ENCODE measurements around the gene THOC2. TPM values are rescaled to one million over a fixed set of nuclear protein-coding genes. Genes with fewer than 3 reads are reported as not detected.

The THOC2 gene
- total and polyA plus RNA-seq, 9 of the 15 experiments (the other 6 are each of a cell fraction or from before 2014, with no cell fraction given), result 131 to 234 (median 192) TPM

DNA sequence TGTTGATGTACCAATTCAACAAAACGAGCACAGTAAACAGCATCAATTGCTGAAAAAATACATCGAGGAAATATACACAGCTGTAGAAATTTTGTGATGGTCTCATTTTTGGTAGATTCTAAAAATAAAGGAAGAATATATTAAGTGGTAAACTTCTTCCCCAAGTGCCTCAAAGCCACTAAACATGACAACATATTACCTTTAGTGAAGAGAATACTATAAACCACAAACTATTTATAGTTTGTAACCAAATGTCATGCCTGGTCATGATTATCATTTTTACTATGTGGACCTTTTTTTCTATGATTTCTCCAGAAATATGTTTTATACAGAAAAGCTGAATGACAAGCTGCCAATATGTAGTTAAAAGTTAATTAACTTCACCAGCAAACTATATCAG lies 106.9 kb downstream of the THOC2 start:
- H4K20me1 ChIP-seq (replicated peaks; ENCODE audit: control insufficient read depth, insufficient read depth, low read length), result no peaks in the 10 kb centered on the region
- ChIA-PET POLR2A (interaction anchor here (1.2 kb wide), 1 partner anchor 107 kb away, joined by 3 read pairs; the partner anchor contains the start of gene THOC2), CTCF (ENCODE audit: low intra/inter-chr PET ratio) (no interaction called here)
- DNase-seq (ENCODE audit: extremely low read depth in 1 of 4, low spot score in 3 of 4) (no peak), FAIRE-seq (no peak), ATAC-seq (no peak)
- 97% methylated on average over 2 of the region's 2 CpGs for WGBS (ENCODE audit: insufficient coverage, low coverage, missing lambda C conversion rate)
- H3K4me1 ChIP-seq (replicated peaks in 1 of 2; ENCODE audit: control insufficient read depth in 2 of 2, insufficient read depth in 2 of 2, low read length in 2 of 2), result no peaks in the 10 kb centered on the region
- no peak overlapping the region for H3K9ac ChIP-seq (ENCODE audit: insufficient read depth in 1 of 2, low read depth in 2 of 2, low read length in 2 of 2)
- H3K27me3 ChIP-seq (ENCODE audit: control insufficient read depth in 2 of 2, insufficient read depth in 2 of 2, low read length in 2 of 2), result no peaks in the 10 kb centered on the region
- no TSS peak for BruUV-seq (replicated peaks)
- H3K9me1 ChIP-seq (ENCODE audit: control insufficient read depth, insufficient read depth, low read length), result no peaks in the 10 kb centered on the region
- H3K4me2 ChIP-seq (ENCODE audit: insufficient read depth, low read length), result no peak overlapping the region
- H3K4me3 ChIP-seq, result no peak overlapping the region
- H3K79me2 ChIP-seq (ENCODE audit: control insufficient read depth, insufficient read depth, low read length), result no peaks in the 10 kb centered on the region
- no peaks in the 10 kb centered on the region for H3K9me3 ChIP-seq (replicated peaks; ENCODE audit: control insufficient read depth, insufficient read depth, low read depth, low read length)
- no peak overlapping the region for H2AFZ ChIP-seq (ENCODE audit: low read depth, low read length)
- H3K27ac ChIP-seq (ENCODE audit: extremely low read depth, low read depth, low read length), result no peak overlapping the region
- in situ Hi-C loops (cut with MboI) (no loop called here), intact Hi-C loops (cut with micrococcal nuclease) (no loop called here)
- peaks cover 84% of the 10 kb centered on the region for H3K36me3 ChIP-seq (ENCODE audit: control insufficient read depth, insufficient read depth, low read length)
- no peak for TF ChIP-seq HEY1 (CRISPR knock-in tag; IDR thresholded peaks at IDR 0.05; ENCODE audit: borderline replicate concordance)
- TF ChIP-seq ZFP1 (CRISPR knock-in tag; IDR thresholded peaks at IDR 0.05), result no peak
- no peak for TF ChIP-seq MTA3 (IDR thresholded peaks at IDR 0.05; ENCODE audit: borderline replicate concordance)
- TF ChIP-seq SMARCA4 (IDR thresholded peaks at IDR 0.05), result no peak
- TF ChIP-seq TCF3 (CRISPR knock-in tag; IDR thresholded peaks at IDR 0.05), result no peak
- TF ChIP-seq ZNF695 (CRISPR knock-in tag; IDR thresholded peaks at IDR 0.05), result no peak
- TF ChIP-seq ZBED1 (IDR thresholded peaks at IDR 0.05), result no peak
- TF ChIP-seq, protein P1, sequence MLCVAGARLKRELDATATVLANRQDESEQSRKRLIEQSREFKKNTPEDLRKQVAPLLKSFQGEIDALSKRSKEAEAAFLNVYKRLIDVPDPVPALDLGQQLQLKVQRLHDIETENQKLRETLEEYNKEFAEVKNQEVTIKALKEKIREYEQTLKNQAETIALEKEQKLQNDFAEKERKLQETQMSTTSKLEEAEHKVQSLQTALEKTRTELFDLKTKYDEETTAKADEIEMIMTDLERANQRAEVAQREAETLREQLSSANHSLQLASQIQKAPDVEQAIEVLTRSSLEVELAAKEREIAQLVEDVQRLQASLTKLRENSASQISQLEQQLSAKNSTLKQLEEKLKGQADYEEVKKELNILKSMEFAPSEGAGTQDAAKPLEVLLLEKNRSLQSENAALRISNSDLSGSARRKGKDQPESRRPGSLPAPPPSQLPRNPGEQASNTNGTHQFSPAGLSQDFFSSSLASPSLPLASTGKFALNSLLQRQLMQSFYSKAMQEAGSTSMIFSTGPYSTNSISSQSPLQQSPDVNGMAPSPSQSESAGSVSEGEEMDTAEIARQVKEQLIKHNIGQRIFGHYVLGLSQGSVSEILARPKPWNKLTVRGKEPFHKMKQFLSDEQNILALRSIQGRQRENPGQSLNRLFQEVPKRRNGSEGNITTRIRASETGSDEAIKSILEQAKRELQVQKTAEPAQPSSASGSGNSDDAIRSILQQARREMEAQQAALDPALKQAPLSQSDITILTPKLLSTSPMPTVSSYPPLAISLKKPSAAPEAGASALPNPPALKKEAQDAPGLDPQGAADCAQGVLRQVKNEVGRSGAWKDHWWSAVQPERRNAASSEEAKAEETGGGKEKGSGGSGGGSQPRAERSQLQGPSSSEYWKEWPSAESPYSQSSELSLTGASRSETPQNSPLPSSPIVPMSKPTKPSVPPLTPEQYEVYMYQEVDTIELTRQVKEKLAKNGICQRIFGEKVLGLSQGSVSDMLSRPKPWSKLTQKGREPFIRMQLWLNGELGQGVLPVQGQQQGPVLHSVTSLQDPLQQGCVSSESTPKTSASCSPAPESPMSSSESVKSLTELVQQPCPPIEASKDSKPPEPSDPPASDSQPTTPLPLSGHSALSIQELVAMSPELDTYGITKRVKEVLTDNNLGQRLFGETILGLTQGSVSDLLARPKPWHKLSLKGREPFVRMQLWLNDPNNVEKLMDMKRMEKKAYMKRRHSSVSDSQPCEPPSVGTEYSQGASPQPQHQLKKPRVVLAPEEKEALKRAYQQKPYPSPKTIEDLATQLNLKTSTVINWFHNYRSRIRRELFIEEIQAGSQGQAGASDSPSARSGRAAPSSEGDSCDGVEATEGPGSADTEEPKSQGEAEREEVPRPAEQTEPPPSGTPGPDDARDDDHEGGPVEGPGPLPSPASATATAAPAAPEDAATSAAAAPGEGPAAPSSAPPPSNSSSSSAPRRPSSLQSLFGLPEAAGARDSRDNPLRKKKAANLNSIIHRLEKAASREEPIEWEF (CRISPR knock-in tag; IDR thresholded peaks at IDR 0.05), result no peak
- no peak for TF ChIP-seq ZNF197 (CRISPR knock-in tag; IDR thresholded peaks at IDR 0.05; ENCODE audit: low read depth)
- no peak for TF ChIP-seq MXI1 (IDR thresholded peaks at IDR 0.05; ENCODE audit: low read depth, low read length)
- TF ChIP-seq, protein P2, sequence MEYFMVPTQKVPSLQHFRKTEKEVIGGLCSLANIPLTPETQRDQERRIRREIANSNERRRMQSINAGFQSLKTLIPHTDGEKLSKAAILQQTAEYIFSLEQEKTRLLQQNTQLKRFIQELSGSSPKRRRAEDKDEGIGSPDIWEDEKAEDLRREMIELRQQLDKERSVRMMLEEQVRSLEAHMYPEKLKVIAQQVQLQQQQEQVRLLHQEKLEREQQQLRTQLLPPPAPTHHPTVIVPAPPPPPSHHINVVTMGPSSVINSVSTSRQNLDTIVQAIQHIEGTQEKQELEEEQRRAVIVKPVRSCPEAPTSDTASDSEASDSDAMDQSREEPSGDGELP (CRISPR knock-in tag; IDR thresholded peaks at IDR 0.05; ENCODE audit: borderline replicate concordance), result no peak
- no peak for TF ChIP-seq CHCHD3 (CRISPR knock-in tag; IDR thresholded peaks at IDR 0.05)
- TF ChIP-seq, protein P3, sequence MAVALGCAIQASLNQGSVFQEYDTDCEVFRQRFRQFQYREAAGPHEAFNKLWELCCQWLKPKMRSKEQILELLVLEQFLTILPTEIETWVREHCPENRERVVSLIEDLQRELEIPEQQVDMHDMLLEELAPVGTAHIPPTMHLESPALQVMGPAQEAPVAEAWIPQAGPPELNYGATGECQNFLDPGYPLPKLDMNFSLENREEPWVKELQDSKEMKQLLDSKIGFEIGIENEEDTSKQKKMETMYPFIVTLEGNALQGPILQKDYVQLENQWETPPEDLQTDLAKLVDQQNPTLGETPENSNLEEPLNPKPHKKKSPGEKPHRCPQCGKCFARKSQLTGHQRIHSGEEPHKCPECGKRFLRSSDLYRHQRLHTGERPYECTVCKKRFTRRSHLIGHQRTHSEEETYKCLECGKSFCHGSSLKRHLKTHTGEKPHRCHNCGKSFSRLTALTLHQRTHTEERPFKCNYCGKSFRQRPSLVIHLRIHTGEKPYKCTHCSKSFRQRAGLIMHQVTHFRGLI (CRISPR knock-in tag; IDR thresholded peaks at IDR 0.05), result no peak
